ENCODE data around the gene IFI27L2.

IFI27L2 gene

GRCh38 chr14:94123296-94123695 lies 6.1 kb downstream of the IFI27L2 start:
- no peak for TF ChIP-seq CTCF (IDR thresholded peaks at IDR 0.05; ENCODE audit: low read depth, low read length)
- DNase-seq (ENCODE audit: extremely low read depth, low read depth) = no peak

GRCh38 chr14:94122438-94122837 lies 7.0 kb downstream of the IFI27L2 start:
- no peak for TF ChIP-seq CTCF (IDR thresholded peaks at IDR 0.05; ENCODE audit: low read depth, low read length)
- DNase-seq (ENCODE audit: extremely low read depth, low read depth) = no peak

GRCh38 chr14:94121485-94121884 lies 7.9 kb downstream of the IFI27L2 start:
- no peak for TF ChIP-seq CTCF (IDR thresholded peaks at IDR 0.05; ENCODE audit: low read depth, low read length)
- DNase-seq (ENCODE audit: extremely low read depth, low read depth) = no peak

GRCh38 chr14:94120667-94121340 lies 8.6 kb downstream of the IFI27L2 start:
- no peak for TF ChIP-seq CTCF (IDR thresholded peaks at IDR 0.05; ENCODE audit: low read depth, low read length)
- no peak for DNase-seq (ENCODE audit: extremely low read depth, low read depth)

GRCh38 chr14:94119071-94119470 lies 10.3 kb downstream of the IFI27L2 start:
- TF ChIP-seq CTCF (IDR thresholded peaks at IDR 0.05; ENCODE audit: low read depth, low read length) = no peak

GRCh38 chr14:94117856-94118255 lies 11.5 kb downstream of the IFI27L2 start:
- no peak for DNase-seq (ENCODE audit: extremely low read depth, low read depth)
- TF ChIP-seq CTCF (IDR thresholded peaks at IDR 0.05; ENCODE audit: low read depth, low read length) = no peak

More at GRCh38 chr14:94119071-94119470, 10.3 kb downstream of the IFI27L2 start:
- DNase-seq (ENCODE audit: extremely low read depth, low read depth) = no peak

- no peak for TF ChIP-seq CTCF (IDR thresholded peaks at IDR 0.05; ENCODE audit: low read depth, low read length)
- no peak for DNase-seq (ENCODE audit: extremely low read depth, low read depth)
These were observed 12.7 kb downstream of the IFI27L2 start for GRCh38 chr14:94116701-94117100.

Data from AG09319 (cell line).